Stomach (tissue), 9 donors: ENCODE data around the gene LTO1. TPM values are rescaled to one million over a fixed set of nuclear protein-coding genes. Genes with fewer than 3 reads are reported as not detected.

Source experiments
- DNase-seq, 2 donors: peaks; one replicate each; pipeline versions ENCODE4 v3.0.0 to v3.0.0-alpha.2; 2013 to 2019
- H3K27ac ChIP-seq, 5 donors: fragments of 200-600 bp in 4 of 5; sonication (generic) in 4 of 5; one replicate each; pipeline ENCODE4 v1.5.1; 2013 to 2019; ENCODE audit warnings: mild to moderate bottlenecking in 1 of 5, moderate library complexity in 1 of 5
- H3K27me3 ChIP-seq, 3 donors: fragments of 200-600 bp; sonication (generic); one replicate each; pipeline ENCODE4 v1.5.1; 2017 to 2019; ENCODE audit warnings: mixed run types in 1 of 3
- H3K36me3 ChIP-seq, 4 donors: fragments of 200-600 bp; sonication (generic); 1 replicate in 3 of 4; 2 replicates in 1 of 4; pipeline ENCODE4 v1.5.1; 2016 to 2019
- H3K4me1 ChIP-seq, 4 donors: fragments of 200-600 bp; sonication (generic); one replicate each; pipeline ENCODE4 v1.5.1; 2016 to 2019
- H3K4me3 ChIP-seq, 4 donors: fragments of 200-600 bp; sonication (generic) in 3 of 4; one replicate each; pipeline ENCODE4 v1.5.1; 2016 to 2019; ENCODE audit warnings: mild to moderate bottlenecking in 1 of 4
- H3K9me3 ChIP-seq, 4 donors: fragments of 200-600 bp; sonication (generic); one replicate each; pipeline ENCODE4 v1.5.1; 2016 to 2019
- CTCF ChIP-seq, 7 experiments: fragments of 450-650 bp in 4 of 7; fragments of 200-600 bp in 3 of 7; sonication (generic) in 3 of 7; IDR thresholded peaks; one replicate each; pipeline ENCODE4 v1.5.1; 2016 to 2019; ENCODE audit warnings: antibody characterized with exemption in 7 of 7, control low read depth in 2 of 7, mild to moderate bottlenecking in 1 of 7
- EP300 ChIP-seq: sonication (generic); formaldehyde crosslinking; IDR thresholded peaks from one replicate; pipeline ENCODE4 v1.6.1; 2017; ENCODE audit warnings: antibody characterized with exemption
- POLR2A ChIP-seq, 4 donors: fragments of 450-650 bp; IDR thresholded peaks; one replicate each; pipeline ENCODE4 v1.6.1; 2016; ENCODE audit warnings: antibody characterized with exemption in 4 of 4, control low read depth in 2 of 4, mild to moderate bottlenecking in 1 of 4, moderate library complexity in 1 of 4
- POLR2AphosphoS5 ChIP-seq, 3 donors: sonication (generic); formaldehyde crosslinking; IDR thresholded peaks; one replicate each; pipeline ENCODE4 v1.6.1; 2016; ENCODE audit warnings: antibody characterized with exemption in 3 of 3
- WGBS, 5 donors: extraction: QIAGEN DNeasy Blood & Tissue Kit in 3 of 5; methylation state at CpG; one replicate each; pipeline versions ENCODE4 v1.1.5 to v1.1.7; 2013 to 2018; 5-methylcytosine and 5-hydroxymethylcytosine counted together
- intact Hi-C: fragments of 100-400 bp; cut with DNase I; formaldehyde crosslinking; loops from one replicate; pipeline ENCODE4 v1.15.1; 2023; ENCODE audit warnings: low total_unique reads
- polyA plus RNA-seq, 3 donors: library from polyadenylated mRNA; stranded (reverse); fragments of 200-250 nt; gene quantifications; one replicate each; pipeline ENCODE4 v1.2.3, GENCODE V29; 2013
- total RNA-seq, 5 donors: library from RNA; depleted of rRNA; stranded (reverse); fragments of >200 nt; gene quantifications; one replicate each; pipeline versions ENCODE4 v1.1.0 to v1.2.3, GENCODE V29; 2014 to 2016
- donor health status: healthy with polysubstance abuse.
- donor health status: Bipolar disorder and iron deficiency.
- donor health status: healthy.

Gene LTO1
- total and polyA plus RNA-seq, 8 donors = 2.3 to 107 (median 23.3) TPM

GRCh38 chr11:69682221-69682620, 7.1 kb upstream of the LTO1 start:
- WGBS, 5 donors = 83 to 87% (median 87%) methylated on average over 6 of the region's 6 CpGs
- Histone ChIP-seq H3K27ac (no peak overlapping the region), H3K4me1 (peaks cover 5 to 7% (median 6%) of the 10 kb centered on the region in 4 donors), H3K4me3 (no peak overlapping the region), H3K9me3 (no peaks in the 10 kb centered on the region), H3K27me3 (peaks cover 0 to 26% (median 4%) of the 10 kb centered on the region in 3 donors), H3K36me3 (no peaks in the 10 kb centered on the region)
- no peak for DNase-seq
- TF ChIP-seq POLR2A (IDR thresholded peaks at IDR 0.05) (no peak), CTCF (IDR thresholded peaks at IDR 0.05) (no peak), EP300 (no peak), POLR2AphosphoS5 (IDR thresholded peaks at IDR 0.05) (no peak)
- intact Hi-C loops = no loop called here

- TF ChIP-seq POLR2A (IDR thresholded peaks at IDR 0.05) = no peak
- H3K36me3 ChIP-seq = no peaks in the 10 kb centered on the region
- intact Hi-C loops = no loop called here
- H3K4me3 ChIP-seq = no peak overlapping the region
- no peak for DNase-seq
- 88 to 96% (median 93%) methylated on average over 5 of the region's 5 CpGs for WGBS, 5 donors
- H3K27ac ChIP-seq = no peak overlapping the region
- H3K4me1 ChIP-seq = peaks cover 1 to 4% (median 4%) of the 10 kb centered on the region in 4 donors
- peaks cover 0 to 11% (median under 1%) of the 10 kb centered on the region in 3 donors for H3K27me3 ChIP-seq
- no peaks in the 10 kb centered on the region for H3K9me3 ChIP-seq
Measured at GRCh38 chr11:69680688-69681087, 5.5 kb upstream of the LTO1 start.

GRCh38 chr11:69677749-69678148, 2.6 kb upstream of the LTO1 start:
- intact Hi-C loops = no loop called here
- Histone ChIP-seq H3K9me3 (no peaks in the 10 kb centered on the region), H3K36me3 (peaks cover 0 to 4% (median 3%) of the 10 kb centered on the region in 4 donors), H3K27me3 (no peaks in the 10 kb centered on the region), H3K4me1 (peaks cover 13 to 25% (median 22%) of the 10 kb centered on the region in 4 donors), H3K4me3 (no peak overlapping the region), H3K27ac (no peak overlapping the region)
- no peak for DNase-seq
- whole genome bisulfite sequencing, 5 donors = 33 to 53% (median 48%) methylated on average over 2 of the region's 2 CpGs
- TF ChIP-seq EP300 (no peak), CTCF (IDR thresholded peaks at IDR 0.05) (no peak)

- H3K9me3 ChIP-seq = no peaks in the 10 kb centered on the region
- H3K4me1 ChIP-seq = peaks cover 17 to 43% (median 34%) of the 10 kb centered on the region in 4 donors
- DNase-seq = peak; percentile 50 to 67
- H3K36me3 ChIP-seq = peaks cover 8 to 37% (median 32%) of the 10 kb centered on the region in 4 donors
- H3K27me3 ChIP-seq = no peaks in the 10 kb centered on the region
- intact Hi-C loops = no loop called here
- H3K4me3 ChIP-seq = peak overlapping the region; percentile 95 to 99 (median 96)
- 8 to 18% (median 12%) methylated on average over 17 to 18 of the region's 18 CpGs for WGBS, 5 donors
- TF ChIP-seq EP300 (no peak), POLR2AphosphoS5 (IDR thresholded peaks at IDR 0.05) (no peak), CTCF (IDR thresholded peaks at IDR 0.05) (no peak), POLR2A (IDR thresholded peaks at IDR 0.05) (no peak)
- H3K27ac ChIP-seq = peak overlapping the region; percentile 89 to 96 (median 93)
Measured at GRCh38 chr11:69674267-69674885, 777 bp downstream of the LTO1 start.
